Measurements from ENCODE around the gene DPH7. TPM values are rescaled to one million over a fixed set of nuclear protein-coding genes. Genes with fewer than 3 reads are reported as not detected.

Gene DPH7
- total and polyA plus RNA-seq, 2 experiments from 2014 or later: 28.3 to 36.9 TPM

DNA sequence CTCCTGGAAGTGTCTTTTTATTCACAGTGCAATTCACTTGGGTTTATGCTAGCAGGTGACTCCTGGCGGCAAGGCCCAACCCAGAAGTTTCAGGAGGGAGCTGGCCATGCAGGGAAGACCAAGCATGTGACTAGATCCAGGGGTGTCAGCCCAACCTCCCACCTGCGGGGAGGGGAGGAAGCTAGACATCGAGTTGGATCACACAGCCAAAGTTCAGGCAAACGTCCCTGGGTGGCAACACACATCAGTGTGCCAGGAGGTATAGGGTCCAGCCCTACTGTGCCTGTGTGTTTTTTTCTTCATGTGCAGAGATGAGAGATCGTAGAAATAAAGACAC, 53.8 kb downstream of the DPH7 start:
- Histone ChIP-seq H3K36me3 (replicated peaks; ENCODE audit: insufficient read depth, low read depth) (no peaks in the 10 kb centered on the region), H3K4me1 (ENCODE audit: insufficient read depth) (no peaks in the 10 kb centered on the region), H3K4me3 (no peak overlapping the region), H3K4me2 (no peak overlapping the region), H3K79me2 (no peaks in the 10 kb centered on the region), H3K27me3 (no peaks in the 10 kb centered on the region), H3K27ac (no peak overlapping the region), H3K9me2 (replicated peaks; ENCODE audit: insufficient read depth) (no peaks in the 10 kb centered on the region), H2AFZ (no peak overlapping the region), H3K9me3 (ENCODE audit: low read depth) (no peaks in the 10 kb centered on the region), H4K20me1 (ENCODE audit: insufficient read depth, poor library complexity, severe bottlenecking) (no peaks in the 10 kb centered on the region)
- TF ChIP-seq EZH2 (IDR thresholded peaks at IDR 0.05; ENCODE audit: borderline replicate concordance) (no peak), CTCF (IDR thresholded peaks at IDR 0.05; ENCODE audit: poor library complexity) (no peak), EZH2phosphoT487 (IDR thresholded peaks at IDR 0.05; ENCODE audit: low read depth, severe bottlenecking, unreplicated experiment) (no peak)
- WGBS (ENCODE audit: low lambda C conversion rate, missing lambda C conversion rate): 89% methylated on average over 5 of the region's 5 CpGs
- no peak for DNase-seq (ENCODE audit: low spot score)

- no peaks in the 10 kb centered on the region for H3K36me3 ChIP-seq (replicated peaks; ENCODE audit: insufficient read depth, low read depth)
- no peaks in the 10 kb centered on the region for H3K9me2 ChIP-seq (replicated peaks; ENCODE audit: insufficient read depth)
- H3K4me3 ChIP-seq: no peak overlapping the region
- WGBS (ENCODE audit: low lambda C conversion rate, missing lambda C conversion rate): 97% methylated on average over 33 of the region's 33 CpGs
- no peak overlapping the region for H3K4me2 ChIP-seq
- H3K4me1 ChIP-seq (ENCODE audit: insufficient read depth): no peaks in the 10 kb centered on the region
- no peak for DNase-seq (ENCODE audit: low spot score)
- no peaks in the 10 kb centered on the region for H3K9me3 ChIP-seq (ENCODE audit: low read depth)
- H3K27ac ChIP-seq: no peak overlapping the region
- TF ChIP-seq EZH2 (IDR thresholded peaks at IDR 0.05; ENCODE audit: borderline replicate concordance) (no peak), EZH2phosphoT487 (IDR thresholded peaks at IDR 0.05; ENCODE audit: low read depth, severe bottlenecking, unreplicated experiment) (no peak), CTCF (IDR thresholded peaks at IDR 0.05; ENCODE audit: poor library complexity) (no peak)
- H2AFZ ChIP-seq: no peak overlapping the region
- H4K20me1 ChIP-seq (ENCODE audit: insufficient read depth, poor library complexity, severe bottlenecking): no peaks in the 10 kb centered on the region
- no peaks in the 10 kb centered on the region for H3K79me2 ChIP-seq
- no peaks in the 10 kb centered on the region for H3K27me3 ChIP-seq
Observed at GRCh38 chr9:137524161-137524980, 54.4 kb downstream of the DPH7 start.

- TF ChIP-seq EZH2phosphoT487 (IDR thresholded peaks at IDR 0.05; ENCODE audit: low read depth, severe bottlenecking, unreplicated experiment) (no peak), EZH2 (IDR thresholded peaks at IDR 0.05; ENCODE audit: borderline replicate concordance) (no peak), CTCF (IDR thresholded peaks at IDR 0.05; ENCODE audit: poor library complexity) (no peak)
- 94% methylated on average over 36 of the region's 36 CpGs for WGBS (ENCODE audit: low lambda C conversion rate, missing lambda C conversion rate)
- H3K27me3 ChIP-seq: no peaks in the 10 kb centered on the region
- no peaks in the 10 kb centered on the region for H3K79me2 ChIP-seq
- no peaks in the 10 kb centered on the region for H4K20me1 ChIP-seq (ENCODE audit: insufficient read depth, poor library complexity, severe bottlenecking)
- no peak overlapping the region for H2AFZ ChIP-seq
- no peak overlapping the region for H3K4me3 ChIP-seq
- H3K4me2 ChIP-seq: no peak overlapping the region
- no peaks in the 10 kb centered on the region for H3K9me3 ChIP-seq (ENCODE audit: low read depth)
- H3K9me2 ChIP-seq (replicated peaks; ENCODE audit: insufficient read depth): no peaks in the 10 kb centered on the region
- no peak overlapping the region for H3K27ac ChIP-seq
- DNase-seq (ENCODE audit: low spot score): no peak
- no peaks in the 10 kb centered on the region for H3K4me1 ChIP-seq (ENCODE audit: insufficient read depth)
- H3K36me3 ChIP-seq (replicated peaks; ENCODE audit: insufficient read depth, low read depth): no peaks in the 10 kb centered on the region
Observed at GRCh38 chr9:137522746-137523455, 55.8 kb downstream of the DPH7 start.

Measured in hepatocyte (in vitro differentiated cells).